ENCODE results near the gene PSKH1.

PSKH1 gene

GRCh38 chr16:67864594-67864993 is 28.5 kb upstream of the PSKH1 start:
- DNase-seq = no peak

GRCh38 chr16:67865318-67865717 is 27.7 kb upstream of the PSKH1 start:
- no peak for DNase-seq

DNA sequence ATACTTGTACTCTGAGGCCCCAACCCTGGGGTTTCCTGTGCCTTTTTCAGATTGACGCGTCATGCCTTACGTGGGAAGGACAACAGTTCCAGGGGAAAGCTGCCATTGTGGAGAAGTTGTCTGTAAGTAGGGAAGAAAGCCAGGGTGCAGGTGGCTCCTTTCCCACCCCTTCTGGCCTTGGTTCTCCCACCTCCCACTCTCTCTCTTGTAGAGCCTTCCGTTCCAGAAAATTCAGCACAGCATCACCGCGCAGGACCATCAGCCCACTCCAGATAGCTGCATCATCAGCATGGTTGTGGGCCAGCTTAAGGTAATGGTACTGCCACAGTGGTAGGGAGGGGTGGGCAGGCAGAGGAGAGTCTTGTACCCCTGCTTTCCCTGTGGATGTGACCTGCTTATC is 24.8 kb upstream of the PSKH1 start:
- DNase-seq = peak in 21 of 58 donors; percentile 6 to 50 (median 29)

DNA sequence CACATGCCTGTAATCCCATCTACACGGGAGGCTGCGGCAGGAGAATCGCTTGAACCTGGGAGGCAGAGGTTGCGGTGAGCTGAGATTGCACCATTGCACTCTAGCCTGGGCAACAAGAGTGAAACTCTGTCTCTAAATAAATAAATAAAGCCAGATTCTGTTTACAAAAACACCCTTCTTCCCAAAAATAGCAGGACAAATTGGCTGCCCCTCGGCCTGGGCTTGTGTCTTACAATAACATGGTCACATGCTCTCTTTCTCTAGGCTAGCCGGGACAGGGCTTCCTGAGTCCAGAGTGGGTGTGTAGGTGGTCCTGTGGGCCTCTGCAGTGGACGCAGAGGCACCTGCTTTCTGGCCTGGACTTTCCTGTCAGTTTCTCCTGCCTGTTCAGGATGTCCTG is 23.4 kb upstream of the PSKH1 start:
- DNase-seq = no peak

DNA sequence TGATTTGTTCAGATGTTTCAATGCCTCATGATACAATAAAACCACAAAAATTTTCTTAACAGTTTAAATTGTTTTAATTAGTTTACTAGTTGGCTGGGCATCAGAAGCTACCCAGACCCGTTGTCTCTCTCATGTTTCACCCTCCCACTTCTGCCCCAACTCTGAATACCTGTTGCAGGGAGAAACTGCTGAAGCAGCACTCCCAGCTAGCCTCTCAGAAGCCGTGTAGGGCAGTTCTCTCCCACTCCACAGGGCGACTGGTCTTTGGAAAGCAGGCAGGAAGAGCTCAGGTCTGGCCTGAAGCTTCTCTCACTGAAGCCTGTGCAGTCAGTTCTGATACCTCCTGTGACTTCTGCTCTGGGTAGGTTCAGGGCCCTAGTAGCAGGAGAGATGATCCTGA is 21.8 kb upstream of the PSKH1 start:
- DNase-seq = no peak

- no peak for DNase-seq
These were observed 20.9 kb upstream of the PSKH1 start for GRCh38 chr16:67872131-67872630.

DNA sequence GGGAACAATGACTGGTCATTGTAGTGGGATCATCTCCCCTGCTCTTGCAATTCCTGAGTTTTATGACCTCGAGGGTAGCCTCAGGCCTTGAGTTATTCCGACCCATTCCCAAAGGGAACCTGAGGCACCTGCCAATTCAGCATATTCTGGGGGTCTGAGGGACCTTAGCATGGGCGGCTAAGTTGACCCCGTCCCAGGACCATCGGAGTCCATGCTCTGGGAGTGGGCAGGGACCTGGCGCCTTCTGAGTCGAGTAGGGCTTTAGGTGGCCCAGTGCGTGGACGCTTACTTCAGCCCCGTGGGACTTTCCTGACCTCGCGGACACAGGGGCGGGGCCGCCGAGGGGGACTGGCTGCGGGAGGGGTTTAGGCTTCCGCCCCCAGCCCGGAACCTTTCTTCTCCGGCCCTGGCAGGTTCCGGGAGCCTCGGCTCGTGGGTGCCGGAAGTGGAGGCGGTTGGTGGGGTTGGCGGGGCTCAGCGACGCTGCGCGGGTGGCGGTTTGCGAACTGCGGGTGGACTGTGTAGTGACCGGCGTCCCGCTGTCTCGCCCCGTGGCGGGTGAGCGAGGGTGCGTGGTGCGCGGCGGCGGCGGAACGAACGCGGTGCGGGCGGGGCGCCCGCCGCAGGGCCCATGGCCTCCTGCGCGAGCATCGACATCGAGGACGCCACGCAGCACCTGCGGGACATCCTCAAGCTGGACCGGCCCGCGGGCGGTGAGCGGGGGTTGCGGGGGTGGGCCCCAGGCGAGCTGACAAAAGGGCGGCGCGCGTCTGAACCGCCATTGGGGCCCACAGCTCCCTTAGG is 20.2 kb upstream of the PSKH1 start, which contains the start of gene EDC4:
TSS of gene EDC4 (plus strand) at position 422 of the 804 bp plus-strand sequence. CDS start at position 632, 210 bp downstream.
- peak in 55 of 58 donors; percentile 10 to 82 (median 65) for DNase-seq

GRCh38 chr16:67873435-67874370 is 19.4 kb upstream of the PSKH1 start:
- no peak for DNase-seq

- DNase-seq = no peak
These were observed 18.7 kb upstream of the PSKH1 start for GRCh38 chr16:67874372-67874771.

- no peak for DNase-seq
These were observed 16.0 kb upstream of the PSKH1 start for GRCh38 chr16:67877064-67877463.

- no peak for DNase-seq
These were observed 14.8 kb upstream of the PSKH1 start for GRCh38 chr16:67878232-67878631.

- no peak for DNase-seq
These were observed 14.2 kb upstream of the PSKH1 start for GRCh38 chr16:67878846-67879245.

DNA sequence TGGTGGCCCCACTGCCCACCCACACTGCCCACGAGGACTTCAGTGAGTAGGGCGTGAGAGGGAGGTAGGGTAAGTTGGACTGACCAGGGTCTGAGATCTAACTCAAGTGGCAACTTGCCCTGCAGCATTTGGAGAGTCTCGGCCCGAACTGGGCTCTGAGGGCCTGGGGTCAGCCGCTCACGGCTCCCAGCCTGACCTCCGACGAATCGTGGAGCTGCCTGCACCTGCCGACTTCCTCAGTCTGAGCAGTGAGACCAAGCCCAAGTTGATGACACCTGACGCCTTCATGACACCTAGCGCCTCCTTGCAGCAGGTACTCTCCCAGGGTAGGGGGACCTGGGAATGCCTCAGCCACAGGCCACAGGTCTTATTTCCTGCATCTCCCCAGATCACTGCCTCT is 13.6 kb upstream of the PSKH1 start:
- DNase-seq = no peak

GRCh38 chr16:67879936-67880335 is 13.1 kb upstream of the PSKH1 start:
- no peak for DNase-seq

GRCh38 chr16:67880584-67880983 is 12.5 kb upstream of the PSKH1 start:
- no peak for DNase-seq

DNA sequence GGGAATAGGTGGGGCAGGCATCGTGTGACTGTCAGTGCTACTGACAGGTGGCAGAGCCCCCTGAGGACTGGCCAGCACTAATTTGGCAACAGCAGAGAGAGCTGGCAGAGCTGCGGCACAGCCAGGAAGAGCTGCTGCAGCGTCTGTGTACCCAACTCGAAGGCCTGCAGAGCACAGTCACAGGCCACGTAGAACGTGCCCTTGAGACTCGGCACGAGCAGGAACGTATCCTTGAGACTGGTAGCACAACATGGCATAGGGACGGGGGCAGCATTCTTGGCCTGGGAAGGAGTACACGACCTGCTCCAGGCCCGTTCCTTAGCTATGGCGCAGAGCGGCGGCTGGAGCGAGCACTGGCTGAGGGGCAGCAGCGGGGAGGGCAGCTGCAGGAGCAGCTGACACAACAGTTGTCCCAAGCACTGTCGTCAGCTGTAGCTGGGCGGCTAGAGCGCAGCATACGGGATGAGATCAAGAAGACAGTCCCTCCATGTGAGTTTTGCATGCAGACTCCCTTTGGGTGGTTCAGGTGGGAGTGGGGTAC is 11.4 kb upstream of the PSKH1 start:
- peak in 36 of 58 donors; percentile 4 to 75 (median 41) for DNase-seq

- peak in 53 of 58 donors; percentile 18 to 91 (median 70) for DNase-seq
These were observed 10.5 kb upstream of the PSKH1 start for GRCh38 chr16:67882374-67883145.

DNA sequence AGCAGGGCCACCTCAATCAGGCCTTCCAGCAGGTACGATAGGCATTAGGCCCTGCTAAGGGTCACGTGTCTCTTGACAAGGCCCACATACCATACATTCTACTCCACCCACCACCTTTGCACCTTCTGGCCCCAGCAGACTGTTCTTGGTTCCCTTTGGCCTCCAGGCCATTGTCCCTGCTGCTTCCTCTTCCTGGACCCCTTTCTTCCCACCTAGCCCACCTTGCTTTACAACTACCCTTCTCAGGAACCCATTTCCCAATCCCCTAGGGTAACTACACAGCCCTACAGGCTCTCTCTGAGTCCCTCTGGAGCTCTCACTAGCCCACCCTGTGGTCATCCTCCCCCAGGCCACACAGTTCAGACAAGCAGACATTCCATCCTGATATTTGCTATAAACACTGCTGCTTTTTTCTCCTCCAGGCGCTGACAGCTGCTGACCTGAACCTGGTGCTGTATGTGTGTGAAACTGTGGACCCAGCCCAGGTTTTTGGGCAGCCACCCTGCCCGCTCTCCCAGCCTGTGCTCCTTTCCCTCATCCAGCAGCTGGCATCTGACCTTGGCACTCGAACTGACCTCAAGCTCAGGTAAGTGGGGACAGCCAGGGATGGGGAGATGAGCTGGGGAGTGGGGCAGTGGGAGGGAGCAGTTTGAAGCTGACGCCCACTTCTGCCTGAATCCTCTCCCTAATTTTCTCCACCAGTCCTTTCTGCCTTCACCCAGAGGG is 9.7 kb upstream of the PSKH1 start:
- peak in 6 of 58 donors; percentile 5 to 28 (median 14) for DNase-seq

DNA sequence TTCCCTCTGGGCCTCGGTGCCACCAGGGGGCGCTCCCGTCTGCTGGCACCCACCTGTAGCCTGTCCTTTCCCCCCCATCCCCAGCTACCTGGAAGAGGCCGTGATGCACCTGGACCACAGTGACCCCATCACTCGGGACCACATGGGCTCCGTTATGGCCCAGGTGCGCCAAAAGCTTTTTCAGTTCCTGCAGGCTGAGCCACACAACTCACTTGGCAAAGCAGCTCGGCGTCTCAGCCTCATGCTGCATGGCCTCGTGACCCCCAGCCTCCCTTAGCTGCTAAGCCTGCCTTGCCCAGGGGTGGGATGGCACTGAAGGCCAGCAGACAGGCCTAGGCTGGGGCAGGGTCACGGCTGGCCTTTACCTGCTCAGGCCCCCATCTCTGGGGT is 9.2 kb upstream of the PSKH1 start:
- DNase-seq = peak in 32 of 58 donors; percentile 3 to 68 (median 18)

DNA sequence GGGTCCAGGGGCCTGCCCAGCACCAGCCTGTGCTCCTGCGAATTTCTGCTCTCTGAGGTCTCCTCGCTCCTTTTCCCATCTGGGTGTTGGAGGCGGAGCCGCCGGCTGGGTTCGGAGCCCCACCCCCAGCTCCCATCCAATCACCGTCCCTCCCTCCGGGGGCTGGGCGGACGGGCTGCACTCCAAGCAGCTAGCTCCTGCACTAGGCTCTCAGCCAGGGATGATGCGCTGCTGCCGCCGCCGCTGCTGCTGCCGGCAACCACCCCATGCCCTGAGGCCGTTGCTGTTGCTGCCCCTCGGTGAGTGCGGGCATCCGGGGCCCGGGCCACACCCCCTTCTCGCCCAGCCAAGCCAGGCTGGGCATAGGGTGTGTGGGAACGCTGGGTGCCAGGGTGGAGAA is 8.4 kb upstream of the PSKH1 start, which contains the start of gene NRN1L:
TSS of gene NRN1L (plus strand) at position 202 of the 400 bp plus-strand sequence. CDS start at position 221, 19 bp downstream.
- DNase-seq = peak; percentile 39 to 95 (median 87)
